AG10803 (cell line): Measurements from ENCODE around the gene KLHL17.

ENCODE experiments used
- DNase-seq: peaks from one replicate; pipeline ENCODE4 v3.0.0; 2010; ENCODE audit warnings: low read depth
- H3K4me3 ChIP-seq: 2 replicates; pipeline ENCODE4 v1.5.1; 2011; ENCODE audit warnings: mild to moderate bottlenecking, low read length, control low read depth
- TF ChIP-seq, protein P1 (sequence below): conservative IDR thresholded peaks from 2 replicates; pipeline ENCODE4 v1.5.1; 2011; ENCODE audit warnings: mild to moderate bottlenecking, low read length, control low read depth, inconsistent platforms

The KLHL17 gene

DNA sequence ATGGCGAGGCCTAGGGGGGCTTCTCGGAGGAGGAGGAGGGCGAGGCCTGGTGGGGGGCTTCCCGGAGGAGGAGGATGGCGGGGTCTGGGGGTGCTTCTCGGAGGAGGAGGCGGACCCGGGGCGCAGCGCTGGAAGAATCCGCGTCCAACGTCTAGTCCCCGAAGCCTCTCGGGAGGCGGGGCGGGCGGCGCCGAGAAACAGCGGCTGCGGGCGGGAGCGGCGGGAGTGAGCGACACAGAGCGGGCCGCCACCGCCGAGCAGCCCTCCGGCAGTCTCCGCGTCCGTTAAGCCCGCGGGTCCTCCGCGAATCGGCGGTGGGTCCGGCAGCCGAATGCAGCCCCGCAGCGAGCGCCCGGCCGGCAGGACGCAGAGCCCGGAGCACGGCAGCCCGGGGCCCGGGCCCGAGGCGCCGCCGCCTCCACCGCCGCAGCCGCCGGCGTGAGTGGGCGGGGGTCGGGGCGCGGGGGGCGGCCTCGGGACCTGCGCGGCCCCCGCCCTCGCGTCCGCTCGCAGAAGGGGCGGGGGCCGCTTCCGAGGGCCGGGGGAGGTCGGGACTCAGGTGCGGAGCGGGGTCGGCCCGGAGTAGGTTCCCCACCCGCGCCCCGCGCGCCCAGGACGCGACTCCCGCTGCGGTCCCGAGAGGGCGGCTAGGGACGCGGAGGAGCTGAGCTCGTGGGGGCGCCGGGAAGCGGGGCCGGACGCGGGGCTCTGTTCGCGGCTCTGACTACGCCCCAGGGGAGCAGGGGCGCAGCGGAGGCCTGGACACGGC, at the start of gene KLHL17:
Gene KLHL17, plus strand, starts transcription at position 222 of the 769 bp plus-strand sequence. Its CDS starts 110 bp downstream, at position 332.
- TF ChIP-seq, protein P1, sequence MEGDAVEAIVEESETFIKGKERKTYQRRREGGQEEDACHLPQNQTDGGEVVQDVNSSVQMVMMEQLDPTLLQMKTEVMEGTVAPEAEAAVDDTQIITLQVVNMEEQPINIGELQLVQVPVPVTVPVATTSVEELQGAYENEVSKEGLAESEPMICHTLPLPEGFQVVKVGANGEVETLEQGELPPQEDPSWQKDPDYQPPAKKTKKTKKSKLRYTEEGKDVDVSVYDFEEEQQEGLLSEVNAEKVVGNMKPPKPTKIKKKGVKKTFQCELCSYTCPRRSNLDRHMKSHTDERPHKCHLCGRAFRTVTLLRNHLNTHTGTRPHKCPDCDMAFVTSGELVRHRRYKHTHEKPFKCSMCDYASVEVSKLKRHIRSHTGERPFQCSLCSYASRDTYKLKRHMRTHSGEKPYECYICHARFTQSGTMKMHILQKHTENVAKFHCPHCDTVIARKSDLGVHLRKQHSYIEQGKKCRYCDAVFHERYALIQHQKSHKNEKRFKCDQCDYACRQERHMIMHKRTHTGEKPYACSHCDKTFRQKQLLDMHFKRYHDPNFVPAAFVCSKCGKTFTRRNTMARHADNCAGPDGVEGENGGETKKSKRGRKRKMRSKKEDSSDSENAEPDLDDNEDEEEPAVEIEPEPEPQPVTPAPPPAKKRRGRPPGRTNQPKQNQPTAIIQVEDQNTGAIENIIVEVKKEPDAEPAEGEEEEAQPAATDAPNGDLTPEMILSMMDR, result no peak
- H3K4me3 ChIP-seq, result peak within 1 kb of the TSS; percentile 54
- peak; percentile 70 for DNase-seq

DNA sequence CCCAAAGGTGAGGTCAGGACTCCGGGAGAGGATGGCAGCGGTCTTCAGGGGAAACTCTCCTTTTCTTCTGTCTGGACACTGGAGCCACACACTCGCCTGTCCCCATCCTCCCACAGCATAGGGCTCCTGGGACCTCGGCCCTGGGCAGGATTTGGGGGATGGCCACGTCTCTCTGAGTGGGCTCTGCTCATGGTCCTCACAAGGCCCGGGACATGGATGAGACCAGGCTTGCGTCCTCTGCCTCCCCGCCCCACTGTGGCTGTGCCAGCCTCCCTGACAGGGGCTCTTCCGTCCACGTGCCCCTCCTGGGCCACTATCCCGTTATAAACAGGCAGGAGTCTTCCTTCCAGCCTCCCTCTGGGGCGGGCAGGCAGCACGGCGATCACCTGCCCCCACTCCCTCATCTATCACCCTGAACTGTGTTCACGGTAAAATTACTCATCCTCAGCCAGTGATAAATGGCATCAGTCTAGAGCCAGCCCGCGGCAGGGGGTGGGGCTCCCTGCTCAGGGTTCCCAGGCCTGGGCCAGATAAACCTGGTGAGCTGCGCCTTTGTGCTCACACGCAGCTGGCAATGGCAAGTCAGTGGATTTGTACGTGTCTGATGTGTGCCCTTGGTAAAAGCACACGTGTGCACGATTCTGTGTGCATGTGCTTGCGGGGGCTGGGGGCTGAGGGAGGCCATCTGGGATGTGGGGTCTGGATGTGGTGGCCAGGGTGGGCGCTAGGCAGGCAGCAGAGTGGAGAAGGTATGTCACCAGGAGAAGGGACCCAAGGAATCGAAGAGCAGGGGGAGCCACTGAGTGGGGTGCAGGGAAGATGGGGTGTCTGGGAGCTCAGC, 49.3 kb upstream of the KLHL17 start:
- TF ChIP-seq, protein P1, result no peak
- no peak overlapping the region for H3K4me3 ChIP-seq
- no peak for DNase-seq

DNA sequence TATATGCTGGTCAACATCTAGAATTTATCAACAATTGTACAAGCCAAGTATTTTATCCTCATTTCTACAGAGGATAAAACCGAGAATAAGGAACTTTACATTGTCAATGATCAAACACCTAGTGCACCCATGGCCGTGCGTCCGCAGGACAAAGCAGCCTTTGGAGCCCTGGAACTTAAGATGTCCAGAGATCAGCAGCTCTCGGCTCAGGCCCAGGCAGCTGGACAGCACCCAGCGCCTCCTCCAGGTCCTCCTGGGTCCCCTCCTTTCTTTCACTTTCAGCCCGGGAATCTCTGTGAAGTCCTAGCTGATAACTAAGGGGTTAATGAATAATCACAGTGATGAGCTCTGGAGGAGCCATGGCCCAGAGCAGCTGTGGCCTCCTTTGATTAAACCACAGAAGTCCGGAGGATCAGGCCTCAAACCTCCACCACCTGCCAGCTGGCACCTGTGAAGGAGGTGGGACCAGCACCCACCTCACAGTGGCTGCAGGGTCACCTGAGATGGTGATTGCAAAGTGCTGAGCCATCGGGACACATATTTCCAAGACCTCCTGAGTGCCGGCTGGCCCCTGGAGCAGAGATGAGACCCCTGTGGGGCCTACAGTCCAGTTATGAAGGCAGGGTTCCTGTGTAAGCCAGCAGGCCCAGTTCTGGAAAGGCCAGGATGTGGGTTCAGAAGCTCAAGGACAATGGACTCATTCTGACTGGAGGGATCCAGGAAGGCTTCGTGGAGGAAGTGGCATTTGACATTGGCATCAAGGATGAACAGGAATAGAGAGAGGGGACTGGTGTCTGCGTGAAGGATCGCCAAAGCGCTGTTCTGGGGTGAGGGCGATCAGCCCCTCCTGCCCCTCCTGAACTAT, 48.3 kb upstream of the KLHL17 start:
- TF ChIP-seq, protein P1, result no peak
- no peak overlapping the region for H3K4me3 ChIP-seq
- DNase-seq, result no peak

DNA sequence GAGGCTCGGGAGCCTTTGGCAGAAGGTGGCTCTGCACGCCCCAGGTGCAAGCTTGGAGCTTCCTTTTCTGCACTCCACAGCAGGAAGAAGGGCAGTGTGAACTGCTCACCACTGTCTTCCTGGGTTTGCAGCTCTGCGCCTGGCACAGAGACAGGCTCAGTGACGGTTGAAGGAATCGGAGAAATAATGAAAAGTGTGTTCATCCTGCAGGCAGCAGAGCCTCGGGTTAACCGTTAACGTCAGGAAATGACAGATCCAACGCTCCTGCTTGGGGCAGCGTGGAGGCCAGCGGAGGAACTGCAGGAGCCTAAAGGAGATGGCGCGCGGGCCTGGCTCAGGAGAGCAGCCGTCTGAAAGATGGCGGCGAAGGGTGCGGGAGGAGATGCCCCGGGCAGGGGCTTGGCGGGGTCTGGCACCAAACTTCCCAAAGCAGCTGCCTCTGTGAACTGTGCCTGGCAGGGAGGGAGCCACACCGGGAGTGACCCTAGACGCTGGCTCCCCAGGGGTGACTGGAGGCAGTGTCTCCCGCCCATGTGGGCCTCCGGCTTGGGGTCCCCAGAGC, 47.6 kb upstream of the KLHL17 start:
- no peak overlapping the region for H3K4me3 ChIP-seq
- DNase-seq, result peak; percentile 37
- TF ChIP-seq, protein P1, result peak; percentile 34

DNA sequence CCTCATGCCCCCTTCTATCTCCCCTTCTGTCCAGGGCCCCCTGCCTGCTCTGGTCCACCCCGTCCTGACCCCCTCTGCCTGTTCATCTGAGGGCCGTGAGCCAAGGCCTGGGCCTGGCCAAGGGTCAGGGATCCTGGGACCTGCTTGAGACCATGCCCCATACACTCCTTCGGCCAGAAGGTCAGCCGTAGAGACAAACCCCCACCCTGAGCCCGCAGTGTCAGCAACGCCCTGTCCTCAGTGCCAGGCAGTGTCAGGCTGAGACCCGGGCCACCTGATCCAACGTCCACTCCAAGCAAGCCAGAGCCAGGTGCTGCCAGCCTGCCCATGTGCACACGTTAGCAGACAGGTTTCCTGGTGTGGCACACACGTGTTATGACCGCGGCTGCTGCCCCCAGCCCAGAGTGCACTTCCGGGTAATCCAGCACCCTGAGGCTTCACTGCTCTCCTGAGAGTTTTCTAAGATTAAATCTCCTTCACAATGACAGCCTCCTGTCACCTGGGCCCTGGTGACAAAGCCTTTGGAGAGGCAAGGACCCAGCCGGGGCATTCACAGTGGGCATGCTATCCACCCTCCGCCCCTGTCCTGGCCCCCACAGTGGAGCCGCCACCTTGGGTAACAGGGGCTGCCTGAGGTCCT, 46.8 kb upstream of the KLHL17 start:
- H3K4me3 ChIP-seq, result no peak overlapping the region
- no peak for DNase-seq
- TF ChIP-seq, protein P1, result no peak
